H9 (cell line): ENCODE results near the gene AVPR2. TPM values are rescaled to one million over a fixed set of nuclear protein-coding genes. Genes with fewer than 3 reads are reported as not detected.

Source experiments
- DNase-seq: peaks from one replicate; pipeline ENCODE4 v3.0.0-alpha.2; 2017
- H2AFZ ChIP-seq: one replicate; pipeline ENCODE4 v1.6.1; 2013; ENCODE audit warnings: mild to moderate bottlenecking, low read length, control low read depth, moderate library complexity
- H2AK5ac ChIP-seq: 2 replicates; pipeline ENCODE4 v1.6.1; 2013; ENCODE audit warnings: low read length, control low read depth, mixed read lengths; ENCODE audit not compliant: insufficient read length
- H2BK120ac ChIP-seq: one replicate; pipeline ENCODE4 v1.6.1; 2013; ENCODE audit warnings: low read depth, mild to moderate bottlenecking, low read length, control low read depth, inconsistent platforms; ENCODE audit not compliant: poor library complexity, severe bottlenecking
- H2BK12ac ChIP-seq: 2 replicates; pipeline ENCODE4 v1.6.1; 2013; ENCODE audit warnings: low read length, control low read depth, mixed read lengths, low read depth; ENCODE audit not compliant: insufficient read length
- H2BK15ac ChIP-seq: 2 replicates; pipeline ENCODE4 v1.6.1; 2013; ENCODE audit warnings: low read depth, low read length, control low read depth
- H2BK20ac ChIP-seq: one replicate; pipeline ENCODE4 v1.6.1; 2013; ENCODE audit warnings: low read depth, mild to moderate bottlenecking, low read length, control low read depth, inconsistent platforms; ENCODE audit not compliant: poor library complexity, severe bottlenecking
- H2BK5ac ChIP-seq: 2 replicates; pipeline ENCODE4 v1.6.1; 2013; ENCODE audit warnings: low read length, control low read depth, mixed read lengths; ENCODE audit not compliant: insufficient read length
- H3K14ac ChIP-seq: 2 replicates; pipeline ENCODE4 v1.6.1; 2013; ENCODE audit warnings: low read length, control low read depth; ENCODE audit not compliant: insufficient read depth
- H3K18ac ChIP-seq: 2 replicates; pipeline ENCODE4 v1.6.1; 2013; ENCODE audit warnings: low read depth, mild to moderate bottlenecking, mixed read lengths, low read length, control low read depth; ENCODE audit not compliant: insufficient read length
- H3K23ac ChIP-seq: 2 replicates; pipeline ENCODE4 v1.6.1; 2013; ENCODE audit warnings: low read length, control low read depth, mixed read lengths, low read depth; ENCODE audit not compliant: insufficient read length
- H3K23me2 ChIP-seq: 2 replicates; pipeline ENCODE4 v1.6.1; 2013; ENCODE audit warnings: low read depth, mild to moderate bottlenecking, mixed read lengths, low read length, control low read depth; ENCODE audit not compliant: insufficient read length, poor library complexity, severe bottlenecking
- H3K27ac ChIP-seq: 2 replicates; pipeline ENCODE4 v1.5.1; 2013; ENCODE audit warnings: low read length, control low read depth, mixed read lengths, low read depth; ENCODE audit not compliant: insufficient read length
- H3K27me3 ChIP-seq: 2 replicates; pipeline ENCODE4 v1.6.1; 2013; ENCODE audit warnings: low read length, control low read depth, inconsistent platforms; ENCODE audit not compliant: insufficient read depth
- H3K4ac ChIP-seq: 2 replicates; pipeline ENCODE4 v1.6.1; 2013; ENCODE audit warnings: low read depth, mild to moderate bottlenecking, control low read depth, inconsistent platforms, low read length, moderate library complexity
- H3K4me1 ChIP-seq: 2 replicates; pipeline ENCODE4 v1.6.1; 2013; ENCODE audit warnings: low read length, control low read depth, inconsistent platforms; ENCODE audit not compliant: insufficient read depth
- H3K4me2 ChIP-seq: 2 replicates; pipeline ENCODE4 v1.6.1; 2013; ENCODE audit warnings: low read length, control low read depth, mixed read lengths; ENCODE audit not compliant: insufficient read length, insufficient read depth
- H3K56ac ChIP-seq: 2 replicates; pipeline ENCODE4 v1.6.1; 2013; ENCODE audit warnings: low read depth, mild to moderate bottlenecking, mixed read lengths, low read length, control low read depth; ENCODE audit not compliant: insufficient read length
- H3K79me1 ChIP-seq: 2 replicates; pipeline ENCODE4 v1.6.1; 2013; ENCODE audit warnings: low read depth, mild to moderate bottlenecking, moderate library complexity, low read length, control low read depth, inconsistent platforms; ENCODE audit not compliant: insufficient read depth, poor library complexity, severe bottlenecking
- H3K79me2 ChIP-seq: 2 replicates; pipeline ENCODE4 v1.6.1; 2013; ENCODE audit warnings: low read length, control low read depth, inconsistent platforms; ENCODE audit not compliant: insufficient read depth
- H3K9ac ChIP-seq: 2 replicates; pipeline ENCODE4 v1.6.1; 2013; ENCODE audit warnings: low read length, control low read depth, mixed read lengths; ENCODE audit not compliant: insufficient read length; ENCODE audit errors: extremely low read depth
- H3K9me3 ChIP-seq: one replicate; pipeline ENCODE4 v1.6.1; 2013; ENCODE audit warnings: low read depth, low read length, inconsistent platforms; ENCODE audit not compliant: control insufficient read depth
- H3T11ph ChIP-seq: one replicate; pipeline ENCODE4 v1.6.1; 2013; ENCODE audit warnings: mild to moderate bottlenecking, low read length, control low read depth, inconsistent platforms
- H4K20me1 ChIP-seq: one replicate; pipeline ENCODE4 v1.6.1; 2013; ENCODE audit not compliant: control insufficient read depth, insufficient read length, insufficient read depth
- H4K5ac ChIP-seq: 2 replicates; pipeline ENCODE4 v1.6.1; 2013; ENCODE audit warnings: low read depth, mild to moderate bottlenecking, mixed read lengths, low read length, control low read depth; ENCODE audit not compliant: insufficient read length
- H4K8ac ChIP-seq: replicated peaks from 2 replicates; pipeline ENCODE4 v1.6.1; 2013; ENCODE audit warnings: low read length, control low read depth, mixed read lengths, low read depth; ENCODE audit not compliant: insufficient read length
- H4K91ac ChIP-seq: 2 replicates; pipeline ENCODE4 v1.6.1; 2013; ENCODE audit warnings: low read depth, mild to moderate bottlenecking, moderate library complexity, mixed read lengths, low read length, control low read depth; ENCODE audit not compliant: insufficient read length
- H3K27ac Mint-ChIP-seq, 3 experiments: 2 replicates in 2 of 3; 3 replicates in 1 of 3; pipeline ENCODE4 v1.8.0; 2020 to 2021; ENCODE audit warnings: mixed read lengths in 3 of 3, mild to moderate bottlenecking in 1 of 3, moderate library complexity in 1 of 3
- H3K27me3 Mint-ChIP-seq: 2 replicates; pipeline ENCODE4 v1.8.0; 2021; ENCODE audit warnings: low read depth, mild to moderate bottlenecking, moderate library complexity, mixed read lengths
- H3K36me3 Mint-ChIP-seq, 3 experiments: 2 replicates in 2 of 3; 3 replicates in 1 of 3; pipeline ENCODE4 v1.8.0; 2020 to 2021; ENCODE audit warnings: low read depth in 3 of 3, mixed read lengths in 3 of 3; ENCODE audit not compliant: insufficient read depth in 1 of 3
- H3K4me1 Mint-ChIP-seq, 2 experiments: 2 replicates each; pipeline ENCODE4 v1.8.0; 2020; ENCODE audit warnings: mixed read lengths in 2 of 2
- H3K4me3 Mint-ChIP-seq, 2 experiments: 2 replicates in 1 of 2; 3 replicates in 1 of 2; pipeline ENCODE4 v1.8.0; 2020 to 2021; ENCODE audit warnings: mild to moderate bottlenecking in 2 of 2, mixed read lengths in 2 of 2, moderate library complexity in 1 of 2
- H3K9me3 Mint-ChIP-seq, 2 experiments: 2 replicates in 1 of 2; 3 replicates in 1 of 2; pipeline ENCODE4 v1.8.0; 2020; ENCODE audit warnings: mild to moderate bottlenecking in 2 of 2, mixed read lengths in 2 of 2, moderate library complexity in 1 of 2
- whole genome bisulfite sequencing: extraction: QIAGEN DNeasy Blood & Tissue Kit; methylation state at CpG from one replicate; pipeline ENCODE4 v1.1.7; 2013; ENCODE audit warnings: missing lambda C conversion rate, low lambda C conversion rate, mixed read lengths; ENCODE audit not compliant: insufficient read length; ENCODE audit errors: extremely low coverage; 5-methylcytosine and 5-hydroxymethylcytosine counted together
- total RNA-seq: library from RNA; stranded (reverse); gene quantifications from 2 replicates; pipeline ENCODE4 v1.2.1, GENCODE V29; 2021
- TF ChIP-seq, protein P1 (sequence below): fragments of 200-600 bp; sonication (generic); conservative IDR thresholded peaks from 3 replicates; pipeline ENCODE4 v1.8.0; 2021; ENCODE audit warnings: antibody characterized with exemption, mild to moderate bottlenecking

Gene AVPR2
- total RNA-seq, 1 experiment from 2014 or later = not detected

DNA sequence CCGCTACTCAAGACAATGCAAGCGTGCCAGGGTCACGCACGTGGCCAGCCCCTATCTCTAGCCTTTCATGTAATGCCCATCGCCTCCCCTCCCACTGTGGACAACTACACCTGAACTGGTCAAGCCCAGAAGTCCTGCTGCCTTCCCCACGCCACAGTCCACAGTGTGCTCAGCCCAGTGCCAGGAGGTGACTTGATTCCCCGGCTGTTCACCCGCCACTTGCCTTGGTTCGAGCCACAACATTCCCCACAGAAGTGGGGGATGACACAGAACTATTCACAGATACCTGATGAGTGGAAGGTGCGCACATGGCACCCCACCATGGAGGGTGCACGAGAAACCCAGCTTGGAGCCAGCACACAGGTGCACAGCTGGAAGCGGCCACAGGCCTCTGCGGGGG lies 14.8 kb downstream of the AVPR2 start:
- Histone ChIP-seq H3K23me2 (peaks cover 3% of the 10 kb centered on the region), H3K4me1 (no peaks in the 10 kb centered on the region), H3K4me2 (no peak overlapping the region), H3K18ac (no peak overlapping the region), H3K23ac (no peak overlapping the region), H3T11ph (no peak overlapping the region), H3K79me2 (no peaks in the 10 kb centered on the region), H4K8ac (no peak overlapping the region), H4K91ac (no peak overlapping the region), H3K9ac (no peak overlapping the region), H2BK15ac (no peak overlapping the region), H2BK120ac (no peak overlapping the region), H3K56ac (no peak overlapping the region), H3K4ac (no peak overlapping the region), H3K27me3 (no peaks in the 10 kb centered on the region), H2BK5ac (no peak overlapping the region), H4K5ac (no peak overlapping the region), H2BK20ac (no peak overlapping the region), H3K9me3 (peaks cover 25% of the 10 kb centered on the region), H3K14ac (no peak overlapping the region; the same call in 1 of the 2 replicates), H4K20me1 (no peaks in the 10 kb centered on the region), H2AK5ac (no peak overlapping the region), H3K27ac (no peak overlapping the region), H3K79me1 (no peaks in the 10 kb centered on the region), H2AFZ (no peak overlapping the region), H2BK12ac (no peak overlapping the region)
- DNase-seq = no peak
- no peak overlapping the region for H3K27ac Mint-ChIP-seq
- TF ChIP-seq, protein P1, sequence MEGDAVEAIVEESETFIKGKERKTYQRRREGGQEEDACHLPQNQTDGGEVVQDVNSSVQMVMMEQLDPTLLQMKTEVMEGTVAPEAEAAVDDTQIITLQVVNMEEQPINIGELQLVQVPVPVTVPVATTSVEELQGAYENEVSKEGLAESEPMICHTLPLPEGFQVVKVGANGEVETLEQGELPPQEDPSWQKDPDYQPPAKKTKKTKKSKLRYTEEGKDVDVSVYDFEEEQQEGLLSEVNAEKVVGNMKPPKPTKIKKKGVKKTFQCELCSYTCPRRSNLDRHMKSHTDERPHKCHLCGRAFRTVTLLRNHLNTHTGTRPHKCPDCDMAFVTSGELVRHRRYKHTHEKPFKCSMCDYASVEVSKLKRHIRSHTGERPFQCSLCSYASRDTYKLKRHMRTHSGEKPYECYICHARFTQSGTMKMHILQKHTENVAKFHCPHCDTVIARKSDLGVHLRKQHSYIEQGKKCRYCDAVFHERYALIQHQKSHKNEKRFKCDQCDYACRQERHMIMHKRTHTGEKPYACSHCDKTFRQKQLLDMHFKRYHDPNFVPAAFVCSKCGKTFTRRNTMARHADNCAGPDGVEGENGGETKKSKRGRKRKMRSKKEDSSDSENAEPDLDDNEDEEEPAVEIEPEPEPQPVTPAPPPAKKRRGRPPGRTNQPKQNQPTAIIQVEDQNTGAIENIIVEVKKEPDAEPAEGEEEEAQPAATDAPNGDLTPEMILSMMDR = no peak
- WGBS = no CpG with 5 or more reads among the region's 13 CpGs
- H3K36me3 Mint-ChIP-seq = peaks cover 18 to 41% (median 25%) of the 10 kb centered on the region in 3 experiments
- H3K9me3 Mint-ChIP-seq = peaks cover 64 to 78% of the 10 kb centered on the region in 2 experiments
- no peak overlapping the region for H3K4me3 Mint-ChIP-seq
- H3K27me3 Mint-ChIP-seq = no peaks in the 10 kb centered on the region; the same call in none of the 2 replicates
- H3K4me1 Mint-ChIP-seq = peaks cover 7 to 8% of the 10 kb centered on the region in 2 experiments; a peak in 2 of 4 replicates
